ENCODE results near the gene KRT84.

KRT84 gene

GRCh38 chr12:52342781-52343490 lies 42.5 kb downstream of the KRT84 start:
- no peak for DNase-seq (ENCODE audit: low read depth in 2 of 2)

DNA sequence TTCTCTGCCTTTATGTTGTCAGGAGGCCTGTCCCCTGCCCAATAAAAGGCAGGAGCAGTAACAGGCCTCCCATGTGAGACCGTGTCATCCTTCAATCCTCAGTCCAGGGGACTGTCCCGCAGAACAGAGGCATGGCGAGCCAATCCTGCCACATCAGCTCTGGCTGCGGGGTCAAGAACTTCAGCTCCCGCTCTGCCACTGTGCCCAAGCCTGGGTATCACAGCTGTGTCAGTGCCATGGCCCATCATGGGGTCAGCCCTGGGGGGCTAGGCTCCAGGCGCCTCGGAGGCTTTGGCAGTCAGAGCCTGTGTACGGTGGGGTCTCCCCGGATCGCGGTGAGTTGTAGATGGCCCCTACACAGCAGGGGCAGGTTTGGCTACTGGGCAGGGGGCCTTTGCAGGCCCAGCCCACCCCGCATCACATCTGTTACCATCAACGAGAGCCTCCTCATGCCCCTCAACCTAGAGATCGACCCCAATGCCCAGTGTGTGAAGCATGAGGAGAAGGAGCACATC lies 44.3 kb downstream of the KRT84 start:
- DNase-seq (ENCODE audit: low read depth in 2 of 2) = no peak

- DNase-seq (ENCODE audit: low read depth in 2 of 2) = no peak
Measured at GRCh38 chr12:52338241-52338960, 47.1 kb downstream of the KRT84 start.

- DNase-seq (ENCODE audit: low read depth in 2 of 2) = no peak
Measured at GRCh38 chr12:52337054-52337453, 48.4 kb downstream of the KRT84 start.

DNA sequence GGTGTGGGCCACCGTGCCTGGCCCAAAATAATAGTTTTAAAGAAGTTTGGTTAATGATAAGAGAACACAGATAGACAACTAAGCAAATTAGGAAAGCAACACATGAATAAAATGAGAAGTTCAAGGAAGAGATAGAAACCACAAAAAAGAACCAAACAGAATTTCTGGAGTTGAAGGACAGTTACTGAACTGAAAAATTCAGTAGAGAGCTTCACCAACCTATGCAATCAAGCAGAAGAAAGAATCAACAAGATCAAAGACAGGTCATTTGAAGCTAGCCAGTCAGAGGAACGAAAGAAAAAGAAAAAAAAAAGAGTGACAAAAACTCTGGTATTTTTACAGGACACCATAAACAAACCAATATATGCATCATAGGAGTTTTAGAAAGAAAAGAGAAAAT lies 48.8 kb downstream of the KRT84 start:
- no peak for DNase-seq (ENCODE audit: low read depth in 2 of 2)

DNA sequence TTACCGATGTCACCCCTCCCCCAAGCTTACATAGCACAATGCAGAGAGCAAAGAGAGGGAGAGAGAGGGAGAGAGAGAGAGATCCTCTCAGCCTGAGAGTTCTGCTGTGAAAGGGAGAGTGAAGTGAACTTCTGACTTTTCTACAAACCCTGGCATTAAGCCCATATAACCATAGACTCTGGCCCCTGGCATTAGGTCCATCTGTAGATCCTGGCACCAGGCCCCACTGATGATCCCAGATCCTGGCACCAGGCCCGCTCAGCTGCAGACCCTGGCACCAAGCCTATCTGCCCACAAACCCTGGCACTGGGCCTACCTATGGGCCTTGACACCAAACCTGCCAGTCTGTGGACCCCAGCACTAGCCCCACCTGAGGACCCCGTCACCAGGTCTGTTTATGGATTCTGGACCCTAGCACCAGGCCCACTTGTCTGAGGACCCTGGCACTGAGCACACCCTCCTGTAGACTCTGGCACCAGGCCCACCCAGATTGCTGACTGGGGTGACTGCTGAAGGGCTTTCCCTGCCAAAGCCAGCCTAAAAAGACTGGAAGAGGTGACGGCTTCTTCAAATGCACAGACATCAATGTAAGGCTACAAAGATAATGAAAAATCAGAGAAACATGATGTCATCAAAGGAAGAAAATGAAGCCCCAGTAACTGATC lies 49.7 kb downstream of the KRT84 start:
- no peak for DNase-seq (ENCODE audit: low read depth in 2 of 2)

DNA sequence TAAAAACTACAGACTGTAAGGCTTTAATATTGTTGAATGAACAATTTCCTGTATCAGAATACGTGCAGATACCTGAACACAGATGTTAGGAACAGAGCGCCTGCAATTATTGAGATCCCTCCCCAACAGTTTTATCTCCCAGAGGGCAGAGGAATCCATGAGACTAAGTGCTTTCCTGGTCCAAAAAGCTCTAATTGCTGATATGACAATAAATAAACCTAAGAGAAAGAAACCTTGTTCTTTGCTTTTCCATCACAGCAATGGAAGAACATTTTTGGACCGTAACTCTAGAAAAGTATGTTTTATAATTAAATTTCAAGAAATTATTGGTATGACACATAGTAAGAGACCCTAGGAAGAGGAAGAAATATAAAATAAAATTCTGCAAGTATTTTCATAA lies 51.3 kb downstream of the KRT84 start:
- DNase-seq (ENCODE audit: low read depth in 2 of 2) = no peak

GRCh38 chr12:52333321-52333720 lies 52.1 kb downstream of the KRT84 start:
- no peak for DNase-seq (ENCODE audit: low read depth in 2 of 2)

DNA sequence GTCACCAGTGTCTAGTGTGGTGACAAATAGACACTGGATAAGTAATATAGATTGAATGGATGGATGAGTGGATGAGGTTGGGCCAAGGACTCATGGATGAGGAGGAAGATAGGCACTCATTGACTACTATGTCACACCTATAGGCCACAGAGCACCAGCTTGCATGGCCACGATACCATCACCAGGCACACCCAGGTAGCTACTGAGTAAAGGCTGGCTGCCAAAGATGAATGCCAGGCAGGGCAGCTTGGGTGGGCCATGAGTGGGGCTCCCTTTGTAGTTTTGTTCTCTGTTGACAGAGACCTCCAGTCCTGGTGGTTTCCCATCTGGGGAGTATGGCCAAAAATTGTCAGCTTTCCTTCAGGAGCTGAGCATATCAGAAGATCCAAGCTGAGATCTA lies 53.1 kb downstream of the KRT84 start:
- DNase-seq (ENCODE audit: low read depth in 2 of 2) = no peak

- no peak for DNase-seq (ENCODE audit: low read depth in 2 of 2)
Measured at GRCh38 chr12:52331833-52332232, 53.6 kb downstream of the KRT84 start.

- DNase-seq (ENCODE audit: low read depth in 2 of 2) = no peak
Measured at GRCh38 chr12:52331039-52331438, 54.4 kb downstream of the KRT84 start.

- no peak for DNase-seq (ENCODE audit: low read depth in 2 of 2)
Measured at GRCh38 chr12:52327830-52328500, 57.5 kb downstream of the KRT84 start.

Data from activated CD4-positive, alpha-beta T cell treated with anti-CD3 and anti-CD28 coated beads for 24 hours (primary cell).